ENCODE data around the gene MPIG6B. TPM values are rescaled to one million over a fixed set of nuclear protein-coding genes. Genes with fewer than 3 reads are reported as not detected.

The MPIG6B gene
- total RNA-seq, 1 donor from 2014 or later = not detected

DNA sequence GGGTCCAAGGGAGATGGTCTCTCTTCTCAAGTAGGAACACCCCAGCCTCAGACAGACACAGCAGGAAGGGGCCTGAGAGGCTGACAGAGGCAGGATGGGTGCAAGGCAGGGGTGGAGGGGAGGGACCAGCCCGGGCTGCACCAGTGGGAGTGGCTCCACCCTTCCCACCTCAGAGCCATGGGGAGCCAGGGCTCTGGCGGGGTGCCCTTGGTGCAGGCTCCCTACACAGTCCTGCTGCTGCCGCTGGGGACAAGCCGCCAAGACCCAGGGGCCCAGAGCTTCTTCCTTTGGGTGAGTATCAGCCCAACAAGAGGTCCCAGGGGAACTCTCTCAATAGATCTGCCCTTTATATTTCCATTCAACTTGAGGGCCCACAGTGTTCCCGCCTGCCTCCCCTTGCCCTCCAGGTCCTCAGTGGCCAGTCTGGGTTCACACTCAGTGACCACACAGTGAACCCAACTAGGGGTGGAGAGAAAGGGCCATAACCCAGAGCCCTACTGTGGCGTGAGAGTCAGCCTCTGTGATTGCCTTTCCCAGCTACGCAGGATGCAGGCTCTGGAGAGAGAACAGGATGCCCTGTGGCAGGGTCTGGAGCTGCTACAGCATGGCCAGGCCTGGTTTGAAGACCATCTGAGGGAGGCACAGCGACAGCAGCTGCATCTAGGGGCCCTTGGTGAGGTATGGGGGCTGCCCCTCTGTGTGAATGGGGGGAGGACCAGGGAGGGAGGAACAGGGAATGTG, 39.9 kb downstream of the MPIG6B start:
- Mint-ChIP-seq H3K9me3 (ENCODE audit: unreplicated experiment) (no peaks in the 10 kb centered on the region), H3K36me3 (ENCODE audit: low read depth, unreplicated experiment) (peaks cover 24% of the 10 kb centered on the region), H3K4me3 (ENCODE audit: unreplicated experiment) (peak overlapping the region; percentile 78), H3K27me3 (ENCODE audit: unreplicated experiment) (peaks cover 7% of the 10 kb centered on the region), H3K27ac (ENCODE audit: unreplicated experiment) (peak overlapping the region; percentile 91), H3K4me1 (ENCODE audit: unreplicated experiment) (peaks cover 21% of the 10 kb centered on the region)
- DNase-seq (ENCODE audit: low spot score) = no peak
- TF ChIP-seq, protein P1, sequence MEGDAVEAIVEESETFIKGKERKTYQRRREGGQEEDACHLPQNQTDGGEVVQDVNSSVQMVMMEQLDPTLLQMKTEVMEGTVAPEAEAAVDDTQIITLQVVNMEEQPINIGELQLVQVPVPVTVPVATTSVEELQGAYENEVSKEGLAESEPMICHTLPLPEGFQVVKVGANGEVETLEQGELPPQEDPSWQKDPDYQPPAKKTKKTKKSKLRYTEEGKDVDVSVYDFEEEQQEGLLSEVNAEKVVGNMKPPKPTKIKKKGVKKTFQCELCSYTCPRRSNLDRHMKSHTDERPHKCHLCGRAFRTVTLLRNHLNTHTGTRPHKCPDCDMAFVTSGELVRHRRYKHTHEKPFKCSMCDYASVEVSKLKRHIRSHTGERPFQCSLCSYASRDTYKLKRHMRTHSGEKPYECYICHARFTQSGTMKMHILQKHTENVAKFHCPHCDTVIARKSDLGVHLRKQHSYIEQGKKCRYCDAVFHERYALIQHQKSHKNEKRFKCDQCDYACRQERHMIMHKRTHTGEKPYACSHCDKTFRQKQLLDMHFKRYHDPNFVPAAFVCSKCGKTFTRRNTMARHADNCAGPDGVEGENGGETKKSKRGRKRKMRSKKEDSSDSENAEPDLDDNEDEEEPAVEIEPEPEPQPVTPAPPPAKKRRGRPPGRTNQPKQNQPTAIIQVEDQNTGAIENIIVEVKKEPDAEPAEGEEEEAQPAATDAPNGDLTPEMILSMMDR (IDR thresholded peaks at IDR 0.05; ENCODE audit: unreplicated experiment) = no peak

DNA sequence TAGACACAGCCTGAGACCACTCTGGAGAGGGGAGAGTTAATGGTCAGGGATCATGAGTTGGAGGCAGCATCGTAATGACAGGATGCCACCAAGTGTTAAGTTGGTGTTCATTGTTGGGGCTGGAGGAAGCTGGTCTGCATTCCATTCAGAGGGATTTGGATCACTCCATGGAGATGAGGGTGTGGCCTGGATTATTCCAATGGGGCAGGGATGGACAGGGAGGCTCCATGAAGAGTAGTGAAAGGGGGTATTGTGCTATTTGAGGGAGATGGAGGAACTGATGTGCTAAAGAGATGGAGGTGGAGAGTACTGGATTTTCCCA, 40.4 kb downstream of the MPIG6B start:
- Mint-ChIP-seq H3K27ac (ENCODE audit: unreplicated experiment) (peak overlapping the region; percentile 91), H3K27me3 (ENCODE audit: unreplicated experiment) (peaks cover 7% of the 10 kb centered on the region), H3K9me3 (ENCODE audit: unreplicated experiment) (no peaks in the 10 kb centered on the region), H3K4me1 (ENCODE audit: unreplicated experiment) (peaks cover 21% of the 10 kb centered on the region), H3K36me3 (ENCODE audit: low read depth, unreplicated experiment) (peaks cover 24% of the 10 kb centered on the region), H3K4me3 (ENCODE audit: unreplicated experiment) (peak overlapping the region; percentile 78)
- TF ChIP-seq, protein P1 (IDR thresholded peaks at IDR 0.05; ENCODE audit: unreplicated experiment) = no peak
- DNase-seq (ENCODE audit: low spot score) = no peak

DNA sequence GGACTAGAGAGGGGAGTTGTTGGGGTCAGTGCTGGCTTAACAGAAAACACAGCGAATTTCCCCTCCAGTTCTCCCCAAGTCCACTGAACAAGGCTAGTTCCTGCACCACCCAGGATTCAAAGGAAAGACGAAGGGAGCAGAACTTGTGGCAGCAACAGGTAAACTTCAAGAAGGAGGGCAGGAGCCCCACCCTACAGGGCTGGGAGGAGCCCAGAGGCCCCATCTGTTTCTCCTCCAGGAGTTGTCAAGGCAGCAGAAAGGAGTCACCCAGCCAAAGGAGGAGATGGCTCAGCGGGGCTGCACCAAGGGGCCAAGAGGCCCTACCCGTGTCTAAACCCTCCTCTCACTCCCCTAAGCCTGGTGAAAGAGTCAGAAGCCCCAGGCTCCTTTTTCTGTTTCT, 41.0 kb downstream of the MPIG6B start:
- H3K4me3 Mint-ChIP-seq (ENCODE audit: unreplicated experiment) = no peak overlapping the region
- H3K36me3 Mint-ChIP-seq (ENCODE audit: low read depth, unreplicated experiment) = peaks cover 24% of the 10 kb centered on the region
- TF ChIP-seq, protein P1 (IDR thresholded peaks at IDR 0.05; ENCODE audit: unreplicated experiment) = no peak
- H3K9me3 Mint-ChIP-seq (ENCODE audit: unreplicated experiment) = no peaks in the 10 kb centered on the region
- peak overlapping the region; percentile 91 for H3K27ac Mint-ChIP-seq (ENCODE audit: unreplicated experiment)
- H3K4me1 Mint-ChIP-seq (ENCODE audit: unreplicated experiment) = peaks cover 26% of the 10 kb centered on the region
- H3K27me3 Mint-ChIP-seq (ENCODE audit: unreplicated experiment) = peaks cover 5% of the 10 kb centered on the region
- DNase-seq (ENCODE audit: low spot score) = no peak

DNA sequence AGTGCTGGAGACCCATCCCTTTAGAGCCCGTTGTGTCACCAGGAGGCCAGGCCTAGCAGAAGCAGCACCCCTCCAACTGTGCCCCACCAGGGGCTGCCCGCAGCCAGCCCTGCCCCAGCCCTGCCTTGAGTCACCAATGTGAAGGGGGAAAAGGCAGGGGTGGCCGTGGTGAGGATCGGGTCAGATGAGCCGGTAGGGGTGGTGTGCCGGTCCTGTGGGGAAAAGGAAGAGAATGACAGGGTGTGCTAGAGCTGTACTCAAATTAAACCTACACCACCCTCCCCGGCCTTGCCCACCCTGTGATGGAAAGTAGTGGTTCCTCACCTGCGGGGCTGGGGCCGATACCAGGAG, 42.4 kb downstream of the MPIG6B start:
- H3K27me3 Mint-ChIP-seq (ENCODE audit: unreplicated experiment) = peaks cover 7% of the 10 kb centered on the region
- no peaks in the 10 kb centered on the region for H3K9me3 Mint-ChIP-seq (ENCODE audit: unreplicated experiment)
- DNase-seq (ENCODE audit: low spot score) = no peak
- H3K4me1 Mint-ChIP-seq (ENCODE audit: unreplicated experiment) = peaks cover 28% of the 10 kb centered on the region
- H3K36me3 Mint-ChIP-seq (ENCODE audit: low read depth, unreplicated experiment) = peaks cover 23% of the 10 kb centered on the region
- no peak overlapping the region for H3K4me3 Mint-ChIP-seq (ENCODE audit: unreplicated experiment)
- no peak overlapping the region for H3K27ac Mint-ChIP-seq (ENCODE audit: unreplicated experiment)
- TF ChIP-seq, protein P1 (IDR thresholded peaks at IDR 0.05; ENCODE audit: unreplicated experiment) = no peak

DNA sequence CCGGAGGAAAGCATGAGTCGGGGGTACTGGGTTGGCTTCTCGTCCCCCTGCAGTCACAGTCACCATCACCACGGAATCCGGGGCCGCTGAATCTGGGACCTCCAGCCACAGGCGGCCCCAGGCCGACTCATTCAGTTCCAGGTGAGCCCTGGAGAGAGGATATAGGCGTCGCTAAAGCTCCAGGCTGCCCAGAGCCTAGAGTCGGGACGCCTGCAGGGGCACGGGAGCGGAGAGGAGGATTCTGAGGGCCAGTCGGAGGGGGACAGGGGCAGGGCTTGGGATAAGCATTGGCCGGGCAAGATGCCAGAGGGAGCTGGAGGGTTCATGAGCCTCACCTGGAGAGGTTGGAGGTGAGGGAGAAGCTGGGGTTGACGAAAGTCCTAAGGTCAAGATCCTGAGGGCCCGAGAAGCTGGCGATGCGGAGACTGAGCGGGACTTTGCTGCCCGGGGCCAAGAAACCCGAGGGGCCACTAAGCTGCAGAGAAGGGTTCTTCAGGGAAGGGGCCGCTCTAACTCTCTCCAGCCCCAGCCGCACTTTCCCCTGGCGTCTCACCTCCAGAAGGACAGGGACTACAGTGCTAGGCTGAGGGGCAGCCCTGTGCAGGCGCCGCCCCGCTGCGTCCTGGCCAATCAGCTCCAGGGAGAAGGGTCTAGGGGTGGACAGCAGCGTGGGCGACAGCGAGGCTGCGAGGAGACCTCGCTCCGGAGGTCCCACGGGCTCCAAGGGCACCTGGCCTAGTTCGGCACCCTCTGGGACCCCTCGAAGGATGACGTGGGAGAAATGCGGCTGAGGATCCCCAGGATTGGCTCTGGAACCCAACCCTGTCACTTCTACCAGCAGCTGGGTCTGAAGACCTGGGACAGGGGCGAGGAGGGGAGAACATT, 43.0 kb downstream of the MPIG6B start:
- no peak overlapping the region for H3K27ac Mint-ChIP-seq (ENCODE audit: unreplicated experiment)
- peaks cover 8% of the 10 kb centered on the region for H3K27me3 Mint-ChIP-seq (ENCODE audit: unreplicated experiment)
- TF ChIP-seq, protein P1 (IDR thresholded peaks at IDR 0.05; ENCODE audit: unreplicated experiment) = no peak
- no peaks in the 10 kb centered on the region for H3K9me3 Mint-ChIP-seq (ENCODE audit: unreplicated experiment)
- peaks cover 28% of the 10 kb centered on the region for H3K4me1 Mint-ChIP-seq (ENCODE audit: unreplicated experiment)
- no peak overlapping the region for H3K4me3 Mint-ChIP-seq (ENCODE audit: unreplicated experiment)
- no peak for DNase-seq (ENCODE audit: low spot score)
- H3K36me3 Mint-ChIP-seq (ENCODE audit: low read depth, unreplicated experiment) = peaks cover 20% of the 10 kb centered on the region

Data from endothelial cell (in vitro differentiated cells).